ENCODE data around the gene PAXIP1.

PAXIP1 gene

DNA sequence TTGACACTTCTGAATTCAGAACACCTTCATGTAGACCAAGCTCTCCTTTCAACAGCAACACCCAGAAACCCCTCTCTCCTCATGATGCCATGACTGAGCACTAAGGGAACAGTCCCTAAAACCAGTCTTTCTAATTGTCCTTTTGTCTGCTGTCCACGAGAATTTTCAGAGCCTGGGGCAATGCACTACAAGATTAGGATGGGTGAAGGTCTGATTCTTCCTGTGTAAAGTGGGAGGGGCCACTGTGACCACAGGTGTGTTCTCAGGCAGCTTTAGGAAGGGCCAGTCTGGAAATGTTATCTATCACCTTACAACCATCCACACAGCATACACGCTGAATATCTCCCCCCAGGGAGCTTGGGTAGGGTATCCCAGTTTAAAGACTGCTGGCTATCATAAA is 7.9 kb downstream of the PAXIP1 start:
- DNase-seq, result no peak

DNA sequence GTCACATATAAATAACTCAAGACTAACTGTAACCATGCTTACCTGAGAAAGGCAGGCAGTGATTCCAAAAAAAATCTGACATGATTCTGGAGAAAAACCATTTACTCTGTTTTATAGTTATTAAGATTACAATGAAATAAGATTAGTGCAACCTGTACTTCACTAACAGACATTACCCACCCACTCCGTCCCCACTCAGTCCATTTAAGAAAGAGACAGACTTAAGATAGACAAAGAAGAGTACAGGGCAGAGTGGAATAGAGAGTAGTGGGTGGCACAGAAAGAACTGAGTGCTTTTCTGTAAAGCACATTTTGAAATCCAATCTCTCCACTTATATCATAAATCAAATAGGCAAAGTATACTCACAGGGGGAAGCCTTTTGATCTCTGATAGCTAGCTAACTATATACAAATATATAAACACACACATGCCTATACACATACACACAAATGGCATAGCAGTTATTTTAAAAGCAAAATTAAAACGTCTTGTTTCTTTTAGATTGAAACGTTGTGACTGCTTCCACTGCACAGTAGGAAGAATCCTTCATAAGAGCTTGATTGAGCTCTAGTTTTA is 11.9 kb downstream of the PAXIP1 start:
- DNase-seq, result peak in 1 of 51 donors; percentile 7

DNA sequence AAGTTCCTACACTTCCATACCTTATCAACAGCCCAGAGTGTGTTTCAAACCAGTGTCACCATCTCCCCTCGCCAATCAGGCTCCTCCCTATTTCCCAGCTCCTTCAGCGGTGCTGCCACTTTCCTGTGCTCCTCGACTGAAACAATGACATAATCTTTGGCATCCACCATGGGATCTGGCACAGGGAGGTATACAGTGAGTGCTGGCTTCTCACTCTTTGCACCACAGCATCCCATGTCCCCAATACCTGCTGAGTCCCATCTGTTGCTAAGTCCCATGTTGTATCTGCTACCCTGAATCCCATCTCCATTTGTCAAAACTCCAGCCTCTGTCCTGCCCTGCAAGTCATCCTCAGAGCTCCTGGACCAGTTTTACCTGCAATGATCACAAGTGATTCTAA is 15.4 kb downstream of the PAXIP1 start:
- DNase-seq, result no peak

DNA sequence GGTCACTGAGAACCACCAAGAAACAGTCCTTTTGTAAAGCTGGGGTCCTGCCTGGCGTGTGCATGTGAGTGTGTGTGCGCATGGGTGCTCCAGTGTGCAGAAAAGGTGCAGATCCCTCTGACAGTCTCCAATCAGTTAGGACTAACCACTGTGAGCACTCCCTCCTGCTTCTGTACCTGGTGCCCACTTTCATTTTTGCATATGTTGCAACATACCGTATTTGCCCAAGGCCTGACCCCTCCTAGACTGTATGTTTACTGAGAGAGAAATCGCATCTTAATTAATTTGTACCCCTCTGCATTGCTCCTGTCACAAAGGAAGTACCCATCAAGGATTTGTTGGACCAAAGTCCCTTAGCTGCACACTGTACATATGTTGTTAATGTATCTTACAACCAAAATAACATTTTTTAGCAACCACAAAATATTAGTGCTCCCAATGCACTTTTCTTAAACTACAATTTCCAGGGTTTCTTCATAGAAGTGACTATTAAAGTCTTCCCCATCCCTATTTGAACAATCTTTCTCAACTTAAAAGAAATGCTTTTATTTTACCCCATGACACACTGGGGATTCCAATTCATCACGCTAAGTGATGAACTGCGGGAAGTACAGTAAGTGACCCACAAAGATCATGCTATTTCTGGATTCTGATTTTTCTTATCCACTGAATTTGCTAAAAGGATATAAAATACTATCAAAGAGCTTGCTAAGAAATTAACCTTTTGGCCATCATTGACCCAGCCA is 16.6 kb downstream of the PAXIP1 start:
- DNase-seq, result no peak

DNA sequence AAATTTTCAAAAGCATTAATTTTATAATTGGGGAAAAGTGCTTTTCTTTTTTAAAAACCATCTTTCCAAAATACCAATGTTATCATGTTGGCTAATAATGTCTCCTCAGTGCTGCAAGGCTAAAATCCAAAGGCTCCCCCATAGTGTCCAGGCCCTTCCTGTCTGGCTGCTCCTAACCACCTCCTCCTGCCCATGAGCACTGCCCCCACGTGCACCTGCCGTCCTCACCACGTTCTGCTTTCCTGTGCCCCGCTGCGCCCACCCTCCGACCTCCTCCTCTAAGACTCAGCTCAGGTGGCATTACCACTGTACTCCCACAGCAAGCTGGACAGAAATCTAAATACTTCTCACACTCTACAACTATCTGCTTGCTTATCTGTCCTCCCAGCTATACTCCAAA is 17.7 kb downstream of the PAXIP1 start:
- DNase-seq, result no peak

DNA sequence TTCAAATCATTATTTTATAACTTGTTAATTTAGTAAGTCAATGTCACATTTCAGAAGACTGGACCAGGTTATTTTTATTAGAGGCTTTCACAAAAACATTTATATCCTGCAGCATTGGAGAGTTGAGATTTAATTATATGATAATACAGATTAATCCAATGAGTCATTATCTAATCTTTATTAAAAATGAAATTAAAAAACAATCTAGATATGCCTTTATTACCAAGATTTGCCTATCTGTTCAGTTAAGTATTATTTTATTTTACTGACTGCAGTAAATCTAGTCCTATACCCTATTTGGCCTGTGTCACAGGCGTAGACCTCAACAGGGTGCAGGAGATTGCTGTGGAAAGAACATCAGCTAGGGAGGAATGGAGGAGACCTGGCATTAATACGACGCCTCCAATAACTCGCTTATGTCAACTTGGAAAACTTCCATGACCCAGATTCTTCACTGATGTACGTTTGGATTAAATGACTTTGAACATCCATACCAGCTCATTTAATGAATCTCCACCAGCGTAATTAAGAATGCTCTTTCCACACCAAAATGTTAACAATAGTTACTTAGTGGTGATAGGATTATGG is 18.2 kb downstream of the PAXIP1 start:
- no peak for DNase-seq

DNA sequence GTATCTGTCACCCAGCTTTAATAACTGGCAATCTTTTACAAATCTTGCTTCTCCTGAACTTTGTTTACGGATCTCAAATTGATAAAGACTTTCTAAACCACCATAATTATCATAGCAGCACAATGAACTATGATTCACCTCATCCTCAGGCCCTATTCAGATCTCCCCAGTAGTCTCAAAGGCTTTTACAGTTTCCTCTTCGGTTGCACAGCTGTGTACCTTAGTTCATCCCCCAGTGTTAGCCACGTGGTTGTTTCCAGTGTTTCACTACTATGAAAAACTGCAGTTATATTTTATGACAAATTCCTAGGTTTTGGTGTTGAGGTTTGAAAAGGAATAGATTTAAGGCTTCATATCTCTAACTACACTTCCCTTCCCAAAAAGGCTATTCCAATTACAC is 24.9 kb downstream of the PAXIP1 start:
- DNase-seq, result no peak

DNA sequence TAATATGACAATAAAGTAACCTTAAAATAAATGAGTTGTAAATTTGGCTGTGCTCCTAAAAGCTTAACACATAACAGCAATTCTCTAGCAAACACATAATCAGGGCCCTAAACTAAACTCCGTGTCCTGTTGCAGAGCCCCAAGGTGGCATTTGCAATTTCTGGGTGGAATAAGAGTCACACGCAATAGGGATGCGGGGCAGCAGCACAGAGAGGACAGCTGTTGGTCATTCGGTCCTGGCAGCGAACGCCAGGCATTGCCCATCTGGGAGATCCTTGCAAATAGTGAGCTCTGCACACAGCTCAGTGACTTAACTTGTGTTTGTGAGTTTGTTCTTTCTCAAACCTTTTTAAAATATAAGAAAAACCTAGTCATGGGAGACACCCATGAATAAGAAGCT is 25.7 kb downstream of the PAXIP1 start:
- DNase-seq, result no peak

DNA sequence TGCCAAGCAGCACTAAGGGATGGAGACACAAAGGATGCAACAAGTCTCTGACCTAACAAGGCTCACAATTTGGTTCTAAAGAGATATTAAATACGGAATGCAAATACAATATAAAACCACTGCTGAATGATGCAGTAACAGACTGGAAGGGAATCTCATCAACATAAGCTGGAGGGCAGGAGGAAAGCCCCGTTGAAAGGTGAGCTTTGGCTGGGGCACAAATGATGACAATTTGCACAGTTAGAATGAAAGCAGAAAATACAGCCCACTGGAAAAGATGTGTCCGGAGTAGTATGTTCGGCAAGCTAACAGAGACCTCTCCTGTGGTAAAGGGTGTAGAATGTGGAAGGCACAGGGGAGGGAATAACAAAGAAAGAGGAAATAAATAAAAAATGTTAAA is 26.1 kb downstream of the PAXIP1 start:
- no peak for DNase-seq

DNA sequence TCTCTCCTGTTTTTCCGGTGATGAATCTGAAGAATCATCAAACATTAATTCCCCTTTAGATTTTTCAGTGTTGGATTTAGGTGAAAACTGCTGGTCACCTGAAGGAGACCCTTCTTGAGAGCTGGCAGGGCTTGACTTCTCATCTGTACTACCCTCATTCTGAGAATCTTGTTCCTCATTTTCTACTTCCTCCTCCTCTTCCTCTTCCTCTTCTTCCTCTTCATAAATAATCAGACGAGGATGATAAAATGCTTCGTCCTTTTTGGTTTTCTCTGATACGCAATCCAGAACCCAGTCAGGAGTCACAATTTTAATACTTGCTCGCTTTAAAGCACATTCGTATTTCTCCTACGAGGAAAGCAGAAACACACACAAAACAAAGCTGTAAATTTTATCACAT is 26.9 kb downstream of the PAXIP1 start:
- no peak for DNase-seq

DNA sequence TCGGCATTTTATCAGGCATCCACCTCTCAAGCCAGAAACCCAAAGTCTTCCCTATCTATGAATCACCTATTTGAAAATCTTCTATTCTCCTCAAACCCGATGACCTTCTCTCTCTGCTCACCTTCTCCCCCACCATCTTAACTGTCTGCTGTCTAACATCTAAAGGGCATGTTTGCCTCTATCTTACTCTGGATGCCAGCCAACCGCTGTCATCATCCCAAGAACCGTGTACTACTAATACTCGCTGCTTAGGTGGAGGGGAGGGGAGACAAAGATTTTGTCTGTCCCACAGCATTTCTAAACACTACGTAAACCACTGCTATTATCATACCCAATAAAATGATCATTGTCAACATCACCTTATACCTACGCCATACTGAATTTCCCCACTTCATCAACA is 29.5 kb downstream of the PAXIP1 start:
- DNase-seq, result no peak

DNA sequence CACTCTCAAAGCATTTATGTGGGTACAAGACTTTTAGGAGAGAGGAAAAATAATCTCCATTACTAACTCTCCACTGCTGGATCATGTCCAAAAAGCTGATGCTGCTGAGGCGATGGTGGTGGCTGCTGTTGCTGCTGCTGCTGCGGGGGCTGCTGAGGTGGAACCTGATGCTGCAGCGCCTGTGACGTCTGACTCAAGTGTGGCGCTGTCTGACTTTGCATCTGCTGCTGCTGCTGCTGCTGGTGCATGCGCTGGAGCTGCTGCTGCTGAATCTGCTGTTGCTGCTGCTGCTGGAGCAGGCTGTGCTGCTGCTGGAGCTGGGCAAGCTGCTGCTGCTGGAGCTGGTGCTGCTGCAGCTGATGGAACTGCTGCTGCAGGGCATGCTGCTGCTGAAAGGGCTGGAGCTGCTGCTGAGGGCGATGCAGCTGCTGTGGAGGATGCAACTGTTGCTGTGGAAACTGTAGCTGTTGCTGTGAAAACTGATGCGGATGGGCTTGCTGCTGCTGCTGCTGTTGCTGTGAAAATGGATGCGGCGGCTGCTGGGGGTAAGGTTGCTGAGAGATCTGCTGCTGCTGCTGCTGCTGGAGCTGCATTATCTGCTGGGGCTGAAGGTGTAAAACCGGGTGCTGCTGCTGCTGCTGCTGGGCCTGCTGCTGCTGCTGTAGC is 34.5 kb downstream of the PAXIP1 start:
- DNase-seq, result peak in 1 of 51 donors; percentile 41

DNA sequence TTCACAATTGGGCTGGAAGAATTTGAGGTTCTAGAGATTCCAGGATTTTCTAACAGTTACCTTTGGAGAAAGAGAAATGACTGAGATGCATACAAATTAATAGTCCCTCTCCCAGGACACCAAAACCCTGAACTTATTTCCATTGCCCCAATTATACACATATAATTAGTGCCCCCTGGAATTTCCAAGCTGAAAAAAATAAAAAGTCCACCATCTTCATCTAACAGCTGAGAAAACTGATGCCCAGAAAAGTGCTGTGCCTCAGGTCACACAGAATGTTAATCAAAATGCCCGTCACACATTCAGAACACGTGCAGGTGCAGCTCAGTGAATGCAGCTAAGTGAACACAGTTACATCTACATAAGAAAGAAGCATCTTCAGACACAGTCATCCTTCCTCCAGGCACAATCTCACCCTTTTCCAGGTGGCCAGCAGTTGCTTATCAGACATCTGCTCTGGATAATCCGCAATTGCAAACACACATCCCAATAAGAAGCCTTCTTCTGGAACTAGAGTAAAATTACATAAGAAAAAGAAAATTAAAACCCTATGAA is 35.4 kb downstream of the PAXIP1 start:
- DNase-seq, result no peak

DNA sequence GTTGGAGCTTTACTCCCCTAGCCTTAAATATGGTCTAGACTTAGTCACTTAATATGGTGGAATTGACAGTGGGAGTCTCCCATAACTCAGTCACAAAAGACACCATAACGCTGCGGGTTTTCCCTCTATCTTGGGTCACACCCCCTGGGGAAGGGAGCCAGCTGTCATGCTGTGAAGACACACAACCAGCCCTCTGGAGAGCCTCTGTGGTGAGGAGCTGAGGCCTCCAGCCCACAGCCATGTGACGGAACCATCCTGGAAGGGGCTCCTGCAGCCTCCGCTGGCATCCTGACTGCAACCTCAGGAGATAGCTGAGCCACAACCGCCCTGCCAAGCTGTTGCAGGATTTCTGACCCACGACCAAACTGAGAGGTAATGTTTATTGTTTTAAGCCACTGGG is 37.9 kb downstream of the PAXIP1 start:
- no peak for DNase-seq

DNA sequence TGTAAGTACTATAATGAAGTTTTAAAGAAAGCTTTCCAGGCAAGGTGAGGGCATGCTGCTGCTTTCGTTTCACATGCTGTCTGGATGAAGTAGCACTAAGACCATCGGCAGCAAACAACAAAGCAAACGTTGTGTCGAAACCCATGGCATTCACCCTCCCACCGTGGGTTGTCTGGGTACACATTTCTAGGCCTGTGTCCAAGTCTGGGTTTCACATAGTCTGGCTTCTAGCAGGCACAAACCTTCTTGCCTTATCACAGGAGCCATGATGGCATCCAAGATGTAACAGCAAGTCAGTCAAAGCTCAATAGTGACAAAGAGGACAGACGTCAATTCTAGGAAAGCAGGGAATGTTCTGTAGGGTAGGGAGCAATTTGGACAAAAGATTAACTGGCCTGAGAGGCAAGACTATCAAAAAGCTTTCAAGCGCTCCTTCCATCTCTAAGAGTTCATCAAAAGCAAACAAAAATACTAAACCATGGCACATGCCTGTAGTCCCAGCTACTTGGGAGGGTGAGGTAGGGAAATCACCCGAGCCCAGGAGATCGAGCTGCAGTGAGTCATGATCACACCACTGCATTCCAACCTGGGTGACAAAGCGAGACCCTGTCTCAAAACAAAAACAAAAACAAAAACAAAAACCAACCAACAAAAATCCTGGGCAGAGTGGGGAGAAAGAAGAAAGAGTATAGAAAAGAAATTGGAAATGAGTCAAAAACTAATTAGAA is 42.7 kb downstream of the PAXIP1 start:
- DNase-seq, result peak in 19 of 51 donors; percentile 4 to 59 (median 23)

DNA sequence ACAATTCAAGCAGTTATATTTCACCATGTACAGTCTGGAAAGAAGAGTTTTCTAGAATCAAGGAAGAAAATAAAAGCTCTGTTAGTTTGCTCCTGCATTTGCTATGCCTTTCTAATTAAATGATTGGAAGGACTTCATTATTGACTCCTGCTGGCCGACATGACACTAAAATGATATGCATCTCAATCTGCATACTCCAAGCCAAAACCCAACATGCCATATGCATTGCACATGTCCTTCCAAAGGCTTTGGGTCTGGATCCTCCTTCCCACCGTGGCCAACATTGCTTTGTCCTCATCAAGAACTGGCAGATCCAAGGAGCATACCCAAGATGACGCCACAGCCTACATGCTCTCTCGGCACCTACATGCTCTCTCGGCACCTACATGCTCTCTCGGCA is 46.5 kb downstream of the PAXIP1 start:
- no peak for DNase-seq

DNA sequence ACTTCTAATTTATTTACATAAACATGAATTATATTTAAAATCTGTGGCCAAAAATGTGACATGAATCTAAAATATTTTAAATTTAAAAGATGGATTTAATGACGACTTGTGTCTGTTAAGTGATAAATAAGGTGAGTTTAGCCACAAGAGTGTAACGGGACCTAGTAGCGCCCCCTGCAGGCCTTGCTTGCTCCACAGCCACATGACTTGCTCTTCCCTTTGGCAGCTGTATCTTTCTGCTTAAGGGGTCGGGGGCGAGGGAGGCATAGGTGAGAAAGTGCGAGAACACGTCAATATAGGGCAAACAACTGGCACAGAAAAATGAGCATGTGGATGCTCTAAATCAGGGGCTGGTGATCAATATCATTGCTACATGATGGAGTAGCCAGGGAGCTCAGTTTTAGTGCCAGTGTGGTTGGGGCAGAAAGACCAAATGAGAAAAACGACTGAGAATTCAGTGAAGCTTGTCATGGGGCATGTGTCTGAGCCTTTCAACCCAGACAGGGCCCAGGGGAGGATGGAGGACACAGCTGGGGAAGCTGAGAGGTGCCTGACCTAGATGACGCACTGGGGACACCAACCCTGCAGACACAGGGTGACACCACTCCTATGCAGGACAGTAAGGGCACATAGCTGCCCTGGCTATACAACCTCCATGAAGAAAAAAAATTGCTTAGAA is 49.8 kb downstream of the PAXIP1 start:
- peak in 7 of 51 donors; percentile 6 to 35 (median 9) for DNase-seq

DNA sequence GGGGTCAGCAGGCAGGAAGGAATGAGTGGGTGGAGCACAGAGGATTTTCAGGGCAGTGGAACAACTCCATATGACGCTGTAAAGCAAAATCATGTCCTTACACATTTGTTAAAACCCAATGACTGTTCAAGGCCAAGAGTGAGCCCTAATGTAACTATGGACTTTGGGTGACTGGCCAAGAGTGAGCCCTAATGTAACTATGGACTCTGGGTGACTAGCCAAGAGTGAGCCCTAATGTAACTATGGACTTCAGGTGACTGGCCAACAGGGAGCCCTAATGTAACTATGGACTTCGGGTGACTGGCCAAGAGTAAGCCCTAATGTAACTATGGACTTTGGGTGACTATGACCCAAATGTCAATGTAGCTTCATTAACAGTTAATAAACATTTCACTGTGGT is 52.0 kb downstream of the PAXIP1 start:
- DNase-seq, result no peak

DNA sequence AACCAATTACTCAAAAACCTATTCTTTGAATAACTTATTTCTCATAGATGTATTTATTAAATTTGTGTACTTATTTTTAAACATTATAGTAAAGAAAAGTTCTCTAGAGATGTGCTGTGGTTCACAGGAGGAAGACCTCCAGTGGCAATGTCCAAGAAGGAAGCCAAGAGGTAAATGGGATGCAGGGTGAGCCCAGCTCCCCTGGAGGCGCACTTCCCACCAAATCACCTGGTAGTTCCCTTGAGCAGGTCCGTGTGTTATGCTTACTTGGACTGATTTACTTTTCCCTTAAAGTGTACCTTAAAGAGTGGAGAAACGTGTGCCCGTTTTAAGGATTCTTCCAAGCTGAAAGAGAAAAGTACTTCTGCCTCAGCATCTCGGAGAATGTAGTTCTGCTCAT is 55.3 kb downstream of the PAXIP1 start:
- no peak for DNase-seq

DNA sequence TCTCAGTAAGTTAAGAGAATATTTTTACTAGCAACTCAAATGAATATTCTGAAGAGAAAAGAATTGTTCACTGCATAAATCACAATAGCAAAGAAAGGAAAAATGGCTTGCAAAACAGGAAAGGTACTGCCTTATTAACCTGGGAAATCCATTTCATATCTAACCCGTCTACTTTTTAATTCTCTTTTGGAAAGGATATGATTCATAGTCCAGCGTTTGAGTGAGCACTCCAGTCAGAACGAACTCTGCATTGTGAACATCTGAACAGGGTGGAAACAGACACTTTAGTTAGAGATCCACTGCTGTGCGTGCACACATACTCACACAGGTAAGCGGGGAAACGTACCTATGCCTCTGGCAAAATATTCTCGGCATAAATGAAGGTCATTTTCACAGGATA is 56.8 kb downstream of the PAXIP1 start:
- no peak for DNase-seq

DNA sequence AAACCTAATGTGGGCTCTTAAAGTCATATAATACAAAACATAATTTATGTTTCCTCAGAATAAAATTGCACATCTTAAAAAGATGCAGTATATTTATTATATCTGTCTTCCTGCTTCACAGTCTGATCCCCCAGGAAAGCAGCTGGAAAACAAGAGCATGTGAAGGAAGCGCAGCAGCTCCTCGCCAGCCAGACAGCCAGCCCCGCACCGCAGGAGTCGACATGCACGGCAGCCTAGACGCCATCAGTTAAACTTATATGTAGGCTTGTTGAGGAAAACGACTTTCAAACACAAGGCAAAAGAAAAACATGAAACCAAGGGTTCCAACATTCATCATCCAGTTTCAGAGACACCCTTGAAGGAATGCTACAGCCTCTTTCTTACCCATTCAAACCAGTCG is 59.0 kb downstream of the PAXIP1 start:
- no peak for DNase-seq
